22Rv1 (cell line): ENCODE results near the gene OR2M7.
"Not testable (repeated sequence)": the region's sequence is repeated elsewhere in the genome, so short reads cannot be mapped to it uniquely, and the experiment has no call there.

ENCODE experiments used
- H3K27ac ChIP-seq: fragments of 450-650 bp; 2 replicates; pipeline ENCODE4 v1.5.1; 2017
- CTCF ChIP-seq: fragments of 450-650 bp; IDR thresholded peaks from 2 replicates; pipeline ENCODE4 v1.5.1; 2017; ENCODE audit warnings: mild to moderate bottlenecking
- ZFX ChIP-seq: fragments of 450-650 bp; IDR thresholded peaks from 2 replicates; pipeline ENCODE4 v1.6.1; 2017; ENCODE audit warnings: antibody characterized with exemption, borderline replicate concordance

OR2M7 gene

GRCh38 chr1:248343451-248343850 is 19.1 kb upstream of the OR2M7 start:
- H3K27ac ChIP-seq: no peak overlapping the region
- no peak for TF ChIP-seq ZFX
- TF ChIP-seq CTCF: no peak

- no peak overlapping the region for H3K27ac ChIP-seq
- TF ChIP-seq CTCF: no peak
- no peak for TF ChIP-seq ZFX
Measured at GRCh38 chr1:248316796-248317195, 7.6 kb downstream of the OR2M7 start.

GRCh38 chr1:248306740-248307139 is 17.6 kb downstream of the OR2M7 start:
- not testable (repeated sequence) for H3K27ac ChIP-seq

- TF ChIP-seq CTCF: no peak
- TF ChIP-seq ZFX: no peak
Measured at GRCh38 chr1:248306103-248306502, 18.3 kb downstream of the OR2M7 start.

GRCh38 chr1:248305672-248306071 is 18.7 kb downstream of the OR2M7 start:
- not testable (repeated sequence) for H3K27ac ChIP-seq

More at GRCh38 chr1:248306103-248306502, 18.3 kb downstream of the OR2M7 start:
- no peak overlapping the region for H3K27ac ChIP-seq

GRCh38 chr1:248303324-248303723 is 21.0 kb downstream of the OR2M7 start, which contains the start of gene OR2T12:
TSS of gene OR2T12 (minus strand) at chr1:248303424. CDS start at chr1:248295578, 7,846 bp downstream.
- no peak within 1 kb of the TSS for H3K27ac ChIP-seq
- TF ChIP-seq ZFX: no peak
- TF ChIP-seq CTCF: no peak

- no peak for TF ChIP-seq ZFX
- TF ChIP-seq CTCF: no peak
- no peak overlapping the region for H3K27ac ChIP-seq
Measured at GRCh38 chr1:248288391-248288790, 36.0 kb downstream of the OR2M7 start.

GRCh38 chr1:248277876-248278275 is 46.5 kb downstream of the OR2M7 start, which contains the start of gene OR2T33:
TSS of gene OR2T33 (minus strand) at chr1:248277976. CDS start at chr1:248273814, 4,162 bp downstream.
- H3K27ac ChIP-seq: no peak within 1 kb of the TSS
- no peak for TF ChIP-seq CTCF
- no peak for TF ChIP-seq ZFX
